Vagina (tissue), 2 donors: ENCODE results near the gene HECW1.

Experiments used
- CTCF ChIP-seq, 3 experiments: fragments of 450-650 bp in 2 of 3; fragments of 200-600 bp in 1 of 3; sonication (generic) in 1 of 3; IDR thresholded peaks; one replicate each; pipeline ENCODE4 v1.5.1; 2017 to 2019; ENCODE audit warnings: antibody characterized with exemption in 3 of 3, mild to moderate bottlenecking in 2 of 3, moderate library complexity in 2 of 3
- POLR2A ChIP-seq, 2 donors: fragments of 450-650 bp; IDR thresholded peaks; one replicate each; pipeline ENCODE4 v1.6.1; 2017; ENCODE audit warnings: antibody characterized with exemption in 2 of 2, mild to moderate bottlenecking in 2 of 2, moderate library complexity in 2 of 2
- POLR2AphosphoS5 ChIP-seq, 2 donors: sonication (generic); formaldehyde crosslinking; IDR thresholded peaks; one replicate each; pipeline ENCODE4 v1.9.0; 2017; ENCODE audit warnings: antibody characterized with exemption in 2 of 2, mild to moderate bottlenecking in 2 of 2, low read depth in 1 of 2; ENCODE audit not compliant: insufficient read depth in 1 of 2

- TF ChIP-seq POLR2AphosphoS5 (IDR thresholded peaks at IDR 0.05; ENCODE audit: insufficient read depth in 1 of 2, low read depth in 1 of 2) (no peak), CTCF (IDR thresholded peaks at IDR 0.05) (no peak), POLR2A (IDR thresholded peaks at IDR 0.05) (no peak)
Measured at GRCh38 chr7:43072530-43072929, 39.9 kb upstream of the HECW1 start.
